NT2/D1 (cell line): ENCODE data around the gene SLC9A9.

Experiments used
- YY1 ChIP-seq: IDR thresholded peaks from 2 replicates; pipeline ENCODE4 v1.6.1; 2011; ENCODE audit not compliant: insufficient read length, insufficient read depth
- ZNF274 ChIP-seq: IDR thresholded peaks from 2 replicates; pipeline ENCODE4 v1.6.1; 2011; ENCODE audit warnings: mild to moderate bottlenecking, low read depth, low read length

- TF ChIP-seq YY1 (no peak), ZNF274 (no peak)
Observed at GRCh38 chr3:143218166-143218835, 630.0 kb downstream of the SLC9A9 start.
